Liver (tissue), 9 donors: ENCODE data around the gene TRIM45. TPM values are rescaled to one million over a fixed set of nuclear protein-coding genes. Genes with fewer than 3 reads are reported as not detected.
"Not testable (repeated sequence)": the region's sequence is repeated elsewhere in the genome, so short reads cannot be mapped to it uniquely, and the experiment has no call there.

Experiments used
- DNase-seq: peaks from one replicate; pipeline ENCODE4 v3.0.0-alpha.2; 2017; ENCODE audit warnings: low spot score
- H3K27ac ChIP-seq, 2 donors: one replicate each; pipeline ENCODE4 v1.7.0; 2013; ENCODE audit warnings: inconsistent platforms in 2 of 2, low read length in 2 of 2, control low read depth in 1 of 2, low read depth in 1 of 2, mild to moderate bottlenecking in 1 of 2
- H3K27me3 ChIP-seq, 4 donors: one replicate each; pipeline versions ENCODE4 v1.6.1 to v1.7.0; 2013; ENCODE audit warnings: low read length in 3 of 4, inconsistent platforms in 1 of 4, mild to moderate bottlenecking in 1 of 4, moderate library complexity in 1 of 4; ENCODE audit not compliant: control insufficient read depth in 4 of 4, insufficient read depth in 4 of 4
- H3K36me3 ChIP-seq, 4 donors: one replicate each; pipeline versions ENCODE4 v1.6.1 to v1.7.0; 2013; ENCODE audit warnings: low read length in 3 of 4, mild to moderate bottlenecking in 3 of 4, low read depth in 1 of 4, moderate library complexity in 1 of 4; ENCODE audit not compliant: control insufficient read depth in 4 of 4, insufficient read depth in 3 of 4
- H3K4me1 ChIP-seq, 4 donors: one replicate each; pipeline versions ENCODE4 v1.6.1 to v1.7.0; 2013; ENCODE audit warnings: low read length in 3 of 4, mild to moderate bottlenecking in 3 of 4, moderate library complexity in 1 of 4; ENCODE audit not compliant: control insufficient read depth in 4 of 4, insufficient read depth in 4 of 4
- H3K4me3 ChIP-seq, 3 donors: one replicate each; pipeline versions ENCODE4 v1.6.1 to v1.7.0; 2013; ENCODE audit warnings: low read length in 3 of 3, control low read depth in 1 of 3, low read depth in 1 of 3, mild to moderate bottlenecking in 1 of 3
- H3K9ac ChIP-seq, 2 donors: one replicate each; pipeline ENCODE4 v1.7.0; 2013; ENCODE audit warnings: low read length in 2 of 2, mild to moderate bottlenecking in 2 of 2, moderate library complexity in 2 of 2, control low read depth in 1 of 2, low read depth in 1 of 2
- H3K9me3 ChIP-seq, 4 donors: one replicate each; pipeline versions ENCODE4 v1.6.1 to v1.7.0; 2013; ENCODE audit warnings: low read length in 3 of 4; ENCODE audit not compliant: control insufficient read depth in 4 of 4
- EGR1 ChIP-seq, 2 donors: IDR thresholded peaks; 2 replicates each; pipeline ENCODE4 v1.6.1; 2016 to 2018; ENCODE audit warnings: antibody characterized with exemption in 2 of 2, low read depth in 2 of 2
- FOXA2 ChIP-seq: IDR thresholded peaks from 2 replicates; pipeline ENCODE4 v1.6.1; 2016; ENCODE audit warnings: antibody characterized with exemption
- GABPA ChIP-seq, 2 donors: IDR thresholded peaks in 1 of 2; conservative IDR thresholded peaks in 1 of 2; 2 replicates each; pipeline ENCODE4 v1.6.1; 2016; ENCODE audit warnings: antibody characterized with exemption in 2 of 2, mild to moderate bottlenecking in 1 of 2, moderate library complexity in 1 of 2
- HNF4A ChIP-seq, 2 donors: conservative IDR thresholded peaks; 2 replicates each; pipeline ENCODE4 v1.6.1; 2016; ENCODE audit warnings: antibody characterized with exemption in 2 of 2, mild to moderate bottlenecking in 2 of 2
- HNF4G ChIP-seq: IDR thresholded peaks from 2 replicates; pipeline ENCODE4 v1.6.1; 2016; ENCODE audit warnings: antibody characterized with exemption
- JUND ChIP-seq, 2 donors: IDR thresholded peaks; 2 replicates each; pipeline ENCODE4 v1.6.1; 2016; ENCODE audit warnings: antibody characterized with exemption in 2 of 2
- NR2F2 ChIP-seq: IDR thresholded peaks from 2 replicates; pipeline ENCODE4 v1.6.1; 2016; ENCODE audit warnings: antibody characterized with exemption
- RAD21 ChIP-seq, 2 donors: IDR thresholded peaks; 2 replicates each; pipeline ENCODE4 v1.6.1; 2016; ENCODE audit warnings: antibody characterized with exemption in 2 of 2, mild to moderate bottlenecking in 2 of 2
- RXRA ChIP-seq, 2 donors: IDR thresholded peaks; 2 replicates each; pipeline ENCODE4 v1.6.1; 2017 to 2018; ENCODE audit warnings: antibody characterized with exemption in 2 of 2, mild to moderate bottlenecking in 1 of 2
- SP1 ChIP-seq: IDR thresholded peaks from 2 replicates; pipeline ENCODE4 v1.6.1; 2018; ENCODE audit warnings: antibody characterized with exemption, mild to moderate bottlenecking
- TAF1 ChIP-seq: conservative IDR thresholded peaks from 2 replicates; pipeline ENCODE4 v1.6.1; 2016; ENCODE audit warnings: antibody characterized with exemption, mild to moderate bottlenecking
- YY1 ChIP-seq: IDR thresholded peaks from 2 replicates; pipeline ENCODE4 v1.6.1; 2016; ENCODE audit warnings: antibody characterized with exemption, mild to moderate bottlenecking
- WGBS: extraction: QIAGEN DNeasy Blood & Tissue Kit; methylation state at CpG from one replicate; pipeline ENCODE4 v1.1.7; 2013; 5-methylcytosine and 5-hydroxymethylcytosine counted together
- polyA plus RNA-seq, 2 donors: library from polyadenylated mRNA; stranded (reverse) in 1 of 2; unstranded in 1 of 2; fragments of 200-250 nt in 1 of 2; fragments of >200 nt in 1 of 2; fragmentation: Nextera tagmentation in 1 of 2; extraction: Ambion mirVana in 1 of 2; gene quantifications; one replicate each; pipeline versions ENCODE4 v1.2.1 to v1.2.3, GENCODE V29; 2013 to 2015
- total RNA-seq, 2 donors: library from RNA; depleted of rRNA; stranded (reverse); fragments of >200 nt; gene quantifications; one replicate each; pipeline ENCODE4 v1.2.3, GENCODE V29; 2014
- TF ChIP-seq, protein P1 (sequence below): IDR thresholded peaks from 2 replicates; pipeline ENCODE4 v1.6.1; 2016; ENCODE audit warnings: antibody characterized with exemption
- TF ChIP-seq, protein P2 (sequence below): IDR thresholded peaks from 2 replicates; pipeline ENCODE4 v1.6.1; 2016; ENCODE audit warnings: antibody characterized with exemption, mild to moderate bottlenecking
- TF ChIP-seq, protein P3 (sequence below): IDR thresholded peaks from 2 replicates; pipeline ENCODE4 v1.6.1; 2016; ENCODE audit warnings: antibody characterized with exemption
- donor health status: healthy.
- donor health status: healthy.
- donor health status: healthy.
- donor health status: healthy.
- donor health status: healthy.

The TRIM45 gene
- total and polyA plus RNA-seq, 4 donors: 0.28 to 1.5 (median 0.52) TPM

DNA sequence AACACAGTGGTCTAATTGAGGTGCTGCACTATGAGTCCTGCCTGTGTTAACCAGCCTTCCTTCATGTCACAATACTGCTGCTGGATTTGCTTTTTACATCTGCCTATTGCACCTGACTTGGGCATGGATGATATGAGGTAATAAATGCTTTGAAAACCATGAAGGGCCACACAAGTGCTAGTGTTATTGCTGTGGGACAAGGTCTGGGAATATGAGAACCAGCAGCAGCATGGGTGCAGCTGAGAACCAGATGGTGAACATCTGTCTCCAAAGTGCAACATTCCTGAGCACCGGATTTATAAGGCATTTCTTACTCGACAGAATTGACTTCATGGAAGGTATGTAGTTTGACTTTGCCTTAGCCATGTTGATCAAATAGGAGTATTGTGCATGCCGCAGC is 16.6 kb downstream of the TRIM45 start:
- no peak overlapping the region for H3K27ac ChIP-seq
- no peak overlapping the region for H3K9ac ChIP-seq
- peaks cover 0 to 2% (median under 1%) of the 10 kb centered on the region in 4 donors for H3K36me3 ChIP-seq
- 97% methylated on average over 3 of the region's 3 CpGs for WGBS
- H3K9me3 ChIP-seq: no peaks in the 10 kb centered on the region
- no peak for DNase-seq
- no peaks in the 10 kb centered on the region for H3K4me1 ChIP-seq
- H3K27me3 ChIP-seq: no peaks in the 10 kb centered on the region
- TF ChIP-seq SP1 (no peak), FOXA2 (no peak), YY1 (no peak)
- TF ChIP-seq, protein P1, sequence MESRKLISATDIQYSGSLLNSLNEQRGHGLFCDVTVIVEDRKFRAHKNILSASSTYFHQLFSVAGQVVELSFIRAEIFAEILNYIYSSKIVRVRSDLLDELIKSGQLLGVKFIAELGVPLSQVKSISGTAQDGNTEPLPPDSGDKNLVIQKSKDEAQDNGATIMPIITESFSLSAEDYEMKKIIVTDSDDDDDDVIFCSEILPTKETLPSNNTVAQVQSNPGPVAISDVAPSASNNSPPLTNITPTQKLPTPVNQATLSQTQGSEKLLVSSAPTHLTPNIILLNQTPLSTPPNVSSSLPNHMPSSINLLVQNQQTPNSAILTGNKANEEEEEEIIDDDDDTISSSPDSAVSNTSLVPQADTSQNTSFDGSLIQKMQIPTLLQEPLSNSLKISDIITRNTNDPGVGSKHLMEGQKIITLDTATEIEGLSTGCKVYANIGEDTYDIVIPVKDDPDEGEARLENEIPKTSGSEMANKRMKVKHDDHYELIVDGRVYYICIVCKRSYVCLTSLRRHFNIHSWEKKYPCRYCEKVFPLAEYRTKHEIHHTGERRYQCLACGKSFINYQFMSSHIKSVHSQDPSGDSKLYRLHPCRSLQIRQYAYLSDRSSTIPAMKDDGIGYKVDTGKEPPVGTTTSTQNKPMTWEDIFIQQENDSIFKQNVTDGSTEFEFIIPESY: no peak
- no peak overlapping the region for H3K4me3 ChIP-seq

DNA sequence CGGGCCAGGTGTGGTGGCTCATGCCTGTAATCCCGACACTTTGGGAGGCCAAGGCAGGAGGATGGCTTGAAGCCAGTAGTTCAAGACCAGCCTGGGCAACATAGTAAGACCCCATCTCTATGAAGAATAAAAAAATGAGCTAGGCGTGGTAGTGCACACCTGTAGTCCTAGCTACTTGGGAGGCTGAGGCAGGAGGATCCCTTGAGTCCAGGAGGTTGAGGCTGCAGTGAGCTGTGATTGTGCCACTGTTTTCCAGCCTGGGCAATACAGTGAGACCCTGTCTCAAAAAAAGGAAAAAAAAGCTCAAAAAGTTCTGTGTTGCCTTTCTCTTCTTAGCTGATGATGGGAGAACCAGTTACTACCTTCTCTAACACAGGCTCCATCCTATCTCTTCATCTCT is 19.7 kb downstream of the TRIM45 start:
- H3K4me1 ChIP-seq, DNase-seq, H3K9me3 ChIP-seq, H3K27ac ChIP-seq, H3K27me3 ChIP-seq, H3K4me3 ChIP-seq, H3K9ac ChIP-seq: not testable (repeated sequence)
- H3K36me3 ChIP-seq: peaks cover 2 to 12% (median 4%) of the 10 kb centered on the region in 4 donors
- 98% methylated on average over 3 of the region's 3 CpGs for WGBS

DNA sequence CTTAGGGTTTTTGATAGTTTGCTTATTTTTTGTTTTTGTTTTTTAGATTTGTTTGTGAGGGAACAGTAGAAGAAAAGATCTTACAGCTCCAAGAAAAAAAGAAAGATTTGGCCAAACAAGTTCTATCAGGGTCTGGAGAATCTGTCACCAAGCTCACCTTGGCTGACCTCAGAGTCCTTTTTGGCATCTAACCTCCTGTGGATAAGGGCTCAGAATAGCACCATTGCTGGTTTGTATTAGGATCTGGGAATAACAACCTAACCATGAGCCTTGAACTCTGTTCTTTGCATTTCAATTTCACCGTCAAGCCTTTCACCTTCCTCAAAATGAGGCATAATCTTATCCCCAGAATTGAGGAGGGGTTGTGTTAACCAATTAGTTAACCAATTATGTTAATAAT is 20.2 kb downstream of the TRIM45 start:
- 85% methylated on average over 1 of the region's 1 CpG for WGBS
- Histone ChIP-seq H3K27ac (no peak overlapping the region), H3K9me3 (no peaks in the 10 kb centered on the region), H3K27me3 (no peaks in the 10 kb centered on the region), H3K4me3 (no peak overlapping the region), H3K36me3 (peaks cover 2 to 12% (median 4%) of the 10 kb centered on the region in 4 donors), H3K9ac (no peak overlapping the region), H3K4me1 (no peaks in the 10 kb centered on the region)
- TF ChIP-seq RXRA (IDR thresholded peaks at IDR 0.05) (no peak), JUND (IDR thresholded peaks at IDR 0.05) (no peak), NR2F2 (no peak), TAF1 (no peak), SP1 (no peak), GABPA (IDR thresholded peaks at IDR 0.05 in 1 of 2, conservative IDR thresholded peaks at IDR 0.05 in 1 of 2) (no peak), HNF4G (no peak), EGR1 (IDR thresholded peaks at IDR 0.05; ENCODE audit: low read depth in 2 of 2) (no peak), RAD21 (IDR thresholded peaks at IDR 0.05) (no peak), YY1 (no peak), HNF4A (conservative IDR thresholded peaks at IDR 0.05) (no peak)
- TF ChIP-seq, protein P2, sequence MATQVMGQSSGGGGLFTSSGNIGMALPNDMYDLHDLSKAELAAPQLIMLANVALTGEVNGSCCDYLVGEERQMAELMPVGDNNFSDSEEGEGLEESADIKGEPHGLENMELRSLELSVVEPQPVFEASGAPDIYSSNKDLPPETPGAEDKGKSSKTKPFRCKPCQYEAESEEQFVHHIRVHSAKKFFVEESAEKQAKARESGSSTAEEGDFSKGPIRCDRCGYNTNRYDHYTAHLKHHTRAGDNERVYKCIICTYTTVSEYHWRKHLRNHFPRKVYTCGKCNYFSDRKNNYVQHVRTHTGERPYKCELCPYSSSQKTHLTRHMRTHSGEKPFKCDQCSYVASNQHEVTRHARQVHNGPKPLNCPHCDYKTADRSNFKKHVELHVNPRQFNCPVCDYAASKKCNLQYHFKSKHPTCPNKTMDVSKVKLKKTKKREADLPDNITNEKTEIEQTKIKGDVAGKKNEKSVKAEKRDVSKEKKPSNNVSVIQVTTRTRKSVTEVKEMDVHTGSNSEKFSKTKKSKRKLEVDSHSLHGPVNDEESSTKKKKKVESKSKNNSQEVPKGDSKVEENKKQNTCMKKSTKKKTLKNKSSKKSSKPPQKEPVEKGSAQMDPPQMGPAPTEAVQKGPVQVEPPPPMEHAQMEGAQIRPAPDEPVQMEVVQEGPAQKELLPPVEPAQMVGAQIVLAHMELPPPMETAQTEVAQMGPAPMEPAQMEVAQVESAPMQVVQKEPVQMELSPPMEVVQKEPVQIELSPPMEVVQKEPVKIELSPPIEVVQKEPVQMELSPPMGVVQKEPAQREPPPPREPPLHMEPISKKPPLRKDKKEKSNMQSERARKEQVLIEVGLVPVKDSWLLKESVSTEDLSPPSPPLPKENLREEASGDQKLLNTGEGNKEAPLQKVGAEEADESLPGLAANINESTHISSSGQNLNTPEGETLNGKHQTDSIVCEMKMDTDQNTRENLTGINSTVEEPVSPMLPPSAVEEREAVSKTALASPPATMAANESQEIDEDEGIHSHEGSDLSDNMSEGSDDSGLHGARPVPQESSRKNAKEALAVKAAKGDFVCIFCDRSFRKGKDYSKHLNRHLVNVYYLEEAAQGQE: no peak
- TF ChIP-seq, protein P3, sequence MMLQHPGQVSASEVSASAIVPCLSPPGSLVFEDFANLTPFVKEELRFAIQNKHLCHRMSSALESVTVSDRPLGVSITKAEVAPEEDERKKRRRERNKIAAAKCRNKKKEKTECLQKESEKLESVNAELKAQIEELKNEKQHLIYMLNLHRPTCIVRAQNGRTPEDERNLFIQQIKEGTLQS: no peak
- DNase-seq: no peak
